ENCODE results near the gene TMEM184B.

TMEM184B gene

GRCh38 chr22:38305471-38306448 lies 33.0 kb upstream of the TMEM184B start:
- peak; percentile 56 for DNase-seq

- no peak for DNase-seq
Measured at GRCh38 chr22:38304526-38304925, 31.7 kb upstream of the TMEM184B start.

- DNase-seq = no peak
Measured at GRCh38 chr22:38303974-38304373, 31.2 kb upstream of the TMEM184B start.

- DNase-seq = no peak
Measured at GRCh38 chr22:38302906-38303305, 30.1 kb upstream of the TMEM184B start.

- DNase-seq = no peak
Measured at GRCh38 chr22:38300946-38301345, 28.1 kb upstream of the TMEM184B start.

- no peak for DNase-seq
Measured at GRCh38 chr22:38300197-38300945, 27.6 kb upstream of the TMEM184B start.

GRCh38 chr22:38299770-38300102 lies 26.9 kb upstream of the TMEM184B start:
- no peak for DNase-seq

GRCh38 chr22:38298312-38299005 lies 25.6 kb upstream of the TMEM184B start:
- DNase-seq = peak; percentile 46

- DNase-seq = no peak
Measured at GRCh38 chr22:38296372-38296771, 23.6 kb upstream of the TMEM184B start.

- DNase-seq = no peak
Measured at GRCh38 chr22:38295863-38296262, 23.1 kb upstream of the TMEM184B start.

GRCh38 chr22:38295339-38295738 lies 22.5 kb upstream of the TMEM184B start:
- no peak for DNase-seq

- no peak for DNase-seq
Measured at GRCh38 chr22:38294193-38294592, 21.4 kb upstream of the TMEM184B start.

GRCh38 chr22:38292694-38293093 lies 19.9 kb upstream of the TMEM184B start:
- no peak for DNase-seq

GRCh38 chr22:38291201-38291777 lies 18.5 kb upstream of the TMEM184B start:
- DNase-seq = no peak

- DNase-seq = no peak
Measured at GRCh38 chr22:38290347-38290746, 17.5 kb upstream of the TMEM184B start.

GRCh38 chr22:38289583-38290082 lies 16.8 kb upstream of the TMEM184B start:
- no peak for DNase-seq

GRCh38 chr22:38286915-38287669 lies 14.3 kb upstream of the TMEM184B start:
- DNase-seq = no peak

GRCh38 chr22:38285018-38285417 lies 12.2 kb upstream of the TMEM184B start:
- DNase-seq = no peak

GRCh38 chr22:38284042-38284402 lies 11.2 kb upstream of the TMEM184B start:
- DNase-seq = no peak

GRCh38 chr22:38282397-38282796 lies 9.6 kb upstream of the TMEM184B start:
- no peak for DNase-seq

- DNase-seq = no peak
Measured at GRCh38 chr22:38276166-38276565, 3.4 kb upstream of the TMEM184B start.
